HepG2 (cell line): ENCODE results near the gene DNPH1. TPM values are rescaled to one million over a fixed set of nuclear protein-coding genes. Genes with fewer than 3 reads are reported as not detected.

Source experiments
- AGO2 ChIP-seq: fragments of 200-400 bp; formaldehyde crosslinking; optimal IDR thresholded peaks from 2 replicates; pipeline ENCODE3; 2017; ENCODE audit warnings: mild to moderate bottlenecking, low read depth, low read length, moderate library complexity
- ATF7-NPFF ChIP-seq: sonication (generic); formaldehyde crosslinking; IDR thresholded peaks from 2 replicates; pipeline ENCODE4 v1.8.1; 2023; ENCODE audit warnings: mild to moderate bottlenecking, low read depth, missing genetic modification reagents, moderate library complexity
- FOXK2 ChIP-seq: fragments of 450-650 bp; IDR thresholded peaks from 2 replicates; pipeline ENCODE4 v1.6.1; 2016
- IRF2 ChIP-seq: IDR thresholded peaks from 2 replicates; pipeline ENCODE4 v1.6.1; 2018; ENCODE audit warnings: missing genetic modification reagents, missing compliant biosample characterization
- NONO ChIP-seq, 2 experiments: fragments of 450-650 bp in 1 of 2; sonication (generic) in 1 of 2; formaldehyde crosslinking in 1 of 2; IDR thresholded peaks in 1 of 2; conservative IDR thresholded peaks in 1 of 2; 2 replicates each; pipeline versions ENCODE4 v1.6.1 to v1.8.0; 2017 to 2022; ENCODE audit warnings: mild to moderate bottlenecking in 1 of 2, missing genetic modification reagents in 1 of 2, moderate library complexity in 1 of 2
- SKI ChIP-seq: fragments of 450-650 bp; IDR thresholded peaks from one replicate; pipeline ENCODE4 v1.6.1; 2018; ENCODE audit warnings: mild to moderate bottlenecking; ENCODE audit not compliant: partially characterized antibody
- SP140L ChIP-seq: sonication (generic); formaldehyde crosslinking; IDR thresholded peaks from 2 replicates; pipeline ENCODE4 v1.4.0; 2020; ENCODE audit warnings: missing genetic modification reagents, borderline replicate concordance
- SRF ChIP-seq: IDR thresholded peaks from 2 replicates; pipeline ENCODE4 v1.6.1; 2011; ENCODE audit warnings: mild to moderate bottlenecking, low read depth, low read length, moderate library complexity
- TRIM24 ChIP-seq: sonication (generic); formaldehyde crosslinking; IDR thresholded peaks from 2 replicates; pipeline ENCODE4 v1.8.0; 2022; ENCODE audit warnings: mild to moderate bottlenecking, missing genetic modification reagents
- ZBTB10 ChIP-seq: sonication (generic); formaldehyde crosslinking; IDR thresholded peaks from 2 replicates; pipeline ENCODE4 v1.4.0; 2020; ENCODE audit warnings: missing genetic modification reagents, borderline replicate concordance
- ZFP36L1 ChIP-seq: sonication (generic); formaldehyde crosslinking; IDR thresholded peaks from 2 replicates; pipeline ENCODE4 v1.8.0; 2022; ENCODE audit warnings: mild to moderate bottlenecking, missing genetic modification reagents, moderate library complexity
- ZNF136 ChIP-seq: sonication (generic); formaldehyde crosslinking; IDR thresholded peaks from 2 replicates; pipeline ENCODE4 v1.8.1; 2022; ENCODE audit warnings: low read depth, mild to moderate bottlenecking, moderate library complexity, missing genetic modification reagents
- ZNF746 ChIP-seq: sonication (generic); formaldehyde crosslinking; IDR thresholded peaks from 2 replicates; pipeline ENCODE4 v1.8.0; 2022; ENCODE audit warnings: mild to moderate bottlenecking, missing genetic modification reagents
- ZNF83 ChIP-seq: sonication (generic); formaldehyde crosslinking; IDR thresholded peaks from 2 replicates; pipeline ENCODE4 v1.4.0; 2020; ENCODE audit warnings: missing genetic modification reagents, mild to moderate bottlenecking, borderline replicate concordance
- ZSCAN21 ChIP-seq: sonication (generic); formaldehyde crosslinking; IDR thresholded peaks from 2 replicates; pipeline ENCODE4 v1.8.0; 2022; ENCODE audit warnings: mild to moderate bottlenecking, missing genetic modification reagents, moderate library complexity, borderline replicate concordance
- polyA plus RNA-seq, 8 experiments: library from polyadenylated mRNA; depleted of rRNA in 3 of 8; stranded (reverse) in 7 of 8; unstranded in 1 of 8; fragments of >200 nt; fragmentation: Illumina TruSeq in 4 of 8; extraction: Trizol in 4 of 8; gene quantifications; 2 replicates each; pipeline versions ENCODE4 v1.2.1 to v1.2.3, GENCODE V29; 2011 to 2016; ENCODE audit warnings: low read depth in 4 of 8, missing spikeins in 1 of 8, mixed read lengths in 1 of 8; ENCODE audit not compliant: insufficient read depth in 1 of 8
- total RNA-seq, 5 experiments: library from RNA; depleted of rRNA; stranded (reverse); fragments of >200 nt; fragmentation: Illumina TruSeq; extraction: Trizol; gene quantifications; 2 replicates each; pipeline ENCODE4 v1.2.3, GENCODE V29; 2016; ENCODE audit warnings: low read depth in 1 of 5
- TF ChIP-seq, protein P1 (sequence below): sonication (generic); formaldehyde crosslinking; conservative IDR thresholded peaks from 2 replicates; pipeline ENCODE4 v1.8.0; 2022; ENCODE audit warnings: mild to moderate bottlenecking, moderate library complexity, missing genetic modification reagents
- TF ChIP-seq, protein P2 (sequence below): sonication (generic); formaldehyde crosslinking; IDR thresholded peaks from 2 replicates; pipeline ENCODE4 v1.5.1; 2020; ENCODE audit warnings: mild to moderate bottlenecking, missing genetic modification reagents

The DNPH1 gene
- total and polyA plus RNA-seq, 2 of the 13 experiments (the other 11 are each of a cell fraction or from before 2014, with no cell fraction given), result 56.5 to 75.1 TPM

GRCh38 chr6:43277643-43278523 lies 48.6 kb upstream of the DNPH1 start (continued):
- peak; percentile 62 for TF ChIP-seq ZFP36L1
- TF ChIP-seq, protein P1, sequence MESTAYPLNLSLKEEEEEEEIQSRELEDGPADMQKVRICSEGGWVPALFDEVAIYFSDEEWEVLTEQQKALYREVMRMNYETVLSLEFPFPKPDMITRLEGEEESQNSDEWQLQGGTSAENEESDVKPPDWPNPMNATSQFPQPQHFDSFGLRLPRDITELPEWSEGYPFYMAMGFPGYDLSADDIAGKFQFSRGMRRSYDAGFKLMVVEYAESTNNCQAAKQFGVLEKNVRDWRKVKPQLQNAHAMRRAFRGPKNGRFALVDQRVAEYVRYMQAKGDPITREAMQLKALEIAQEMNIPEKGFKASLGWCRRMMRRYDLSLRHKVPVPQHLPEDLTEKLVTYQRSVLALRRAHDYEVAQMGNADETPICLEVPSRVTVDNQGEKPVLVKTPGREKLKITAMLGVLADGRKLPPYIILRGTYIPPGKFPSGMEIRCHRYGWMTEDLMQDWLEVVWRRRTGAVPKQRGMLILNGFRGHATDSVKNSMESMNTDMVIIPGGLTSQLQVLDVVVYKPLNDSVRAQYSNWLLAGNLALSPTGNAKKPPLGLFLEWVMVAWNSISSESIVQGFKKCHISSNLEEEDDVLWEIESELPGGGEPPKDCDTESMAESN, result peak; percentile 70; the same call in 1 of the 2 replicates
- 0 out of 2 replicates have a peak, but pooled peaks have one; percentile 17 for TF ChIP-seq ZNF136 (CRISPR knock-in tag)
- peak; percentile 91 for TF ChIP-seq ZNF746 (CRISPR knock-in tag)
- TF ChIP-seq ZNF83 (CRISPR knock-in tag), result no peak; the same call in 1 of the 2 replicates
- no peak for TF ChIP-seq TRIM24 (CRISPR knock-in tag)
- peak; percentile 77 for TF ChIP-seq SRF
- TF ChIP-seq, protein P2, sequence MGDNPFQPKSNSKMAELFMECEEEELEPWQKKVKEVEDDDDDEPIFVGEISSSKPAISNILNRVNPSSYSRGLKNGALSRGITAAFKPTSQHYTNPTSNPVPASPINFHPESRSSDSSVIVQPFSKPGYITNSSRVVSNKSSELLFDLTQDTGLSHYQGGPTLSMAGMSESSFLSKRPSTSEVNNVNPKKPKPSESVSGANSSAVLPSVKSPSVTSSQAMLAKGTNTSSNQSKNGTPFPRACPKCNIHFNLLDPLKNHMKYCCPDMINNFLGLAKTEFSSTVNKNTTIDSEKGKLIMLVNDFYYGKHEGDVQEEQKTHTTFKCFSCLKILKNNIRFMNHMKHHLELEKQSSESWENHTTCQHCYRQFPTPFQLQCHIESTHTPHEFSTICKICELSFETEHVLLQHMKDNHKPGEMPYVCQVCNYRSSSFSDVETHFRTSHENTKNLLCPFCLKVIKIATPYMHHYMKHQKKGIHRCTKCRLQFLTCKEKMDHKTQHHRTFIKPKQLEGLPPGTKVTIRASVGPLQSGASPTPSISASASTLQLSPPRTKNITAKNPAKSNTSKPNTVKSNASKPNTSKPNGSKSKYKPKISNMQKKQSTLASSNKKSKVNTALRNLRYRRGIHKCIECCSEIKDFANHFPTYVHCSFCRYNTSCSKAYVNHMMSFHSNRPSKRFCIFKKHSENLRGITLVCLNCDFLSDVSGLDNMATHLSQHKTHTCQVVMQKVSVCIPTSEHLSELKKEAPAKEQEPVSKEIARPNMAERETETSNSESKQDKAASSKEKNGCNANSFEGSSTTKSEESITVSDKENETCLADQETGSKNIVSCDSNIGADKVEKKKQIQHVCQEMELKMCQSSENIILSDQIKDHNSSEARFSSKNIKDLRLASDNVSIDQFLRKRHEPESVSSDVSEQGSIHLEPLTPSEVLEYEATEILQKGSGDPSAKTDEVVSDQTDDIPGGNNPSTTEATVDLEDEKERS, result 0 out of 2 replicates have a peak, but pooled peaks have one; percentile 56
- TF ChIP-seq SKI, result peak; percentile 32
- peak; percentile 65; the same call in 1 of the 2 replicates for TF ChIP-seq ZSCAN21 (CRISPR knock-in tag)
- peak; percentile 93 for TF ChIP-seq ZBTB10 (CRISPR knock-in tag)
- TF ChIP-seq IRF2 (CRISPR knock-in tag), result 0 out of 2 replicates have a peak, but pooled peaks have one; percentile 16
- TF ChIP-seq AGO2, result peak; percentile 91
- TF ChIP-seq NONO (IDR thresholded peaks at IDR 0.05), result no peak
- peak; percentile 6 for TF ChIP-seq NONO (CRISPR knock-in tag; conservative IDR thresholded peaks at IDR 0.05)
- peak; percentile 52; the same call in 1 of the 2 replicates for TF ChIP-seq FOXK2
- peak; percentile 72; the same call in 1 of the 2 replicates for TF ChIP-seq ATF7-NPFF (CRISPR knock-in tag)
- no peak for TF ChIP-seq SP140L (CRISPR knock-in tag)
